ENCODE results near the gene OR4N2.
"Not testable (repeated sequence)": the region's sequence is repeated elsewhere in the genome, so short reads cannot be mapped to it uniquely, and the experiment has no call there.

OR4N2 gene

DNA sequence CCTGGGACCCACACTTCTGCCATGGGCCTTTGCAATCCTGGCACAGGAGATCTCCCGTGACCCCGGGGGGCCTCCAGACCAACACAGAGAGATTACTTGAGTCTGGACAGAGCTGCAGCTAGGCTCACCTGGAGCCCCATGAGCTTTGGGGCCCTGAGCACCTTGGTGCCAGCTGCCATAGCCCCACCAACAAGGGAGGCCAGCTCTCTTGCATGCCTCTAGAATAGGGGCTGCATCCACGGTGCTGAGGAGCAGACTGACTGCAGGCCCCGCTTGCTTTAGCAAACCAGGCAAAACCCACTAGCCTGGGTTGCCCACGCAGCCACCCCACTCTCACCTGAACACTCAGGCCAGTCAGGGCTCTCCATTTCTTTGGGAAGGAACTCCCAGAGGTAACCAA, 3.7 kb upstream of the OR4N2 start:
- Histone ChIP-seq H3K9me2 (replicated peaks; ENCODE audit: insufficient read depth, low read length) (no peaks in the 10 kb centered on the region), H3K36me3 (ENCODE audit: low read length) (no peaks in the 10 kb centered on the region), H3K9ac (ENCODE audit: low read length) (no peak overlapping the region), H3F3A (ENCODE audit: insufficient read depth) (no peaks in the 10 kb centered on the region), H3K79me2 (ENCODE audit: insufficient read depth, low read length) (no peaks in the 10 kb centered on the region), H4K20me1 (ENCODE audit: low read depth, low read length) (no peaks in the 10 kb centered on the region), H3K4me3 (ENCODE audit: insufficient read depth, low read length, poor library complexity, severe bottlenecking) (no peak overlapping the region), H3K9me3 (ENCODE audit: insufficient read depth, low read length) (no peaks in the 10 kb centered on the region), H2AFZ (ENCODE audit: low read depth, low read length, severe bottlenecking) (no peak overlapping the region), H3K4me2 (ENCODE audit: low read depth, low read length, poor library complexity, severe bottlenecking) (no peak overlapping the region), H3K27ac (ENCODE audit: low read depth, low read length) (no peak overlapping the region), H3K27me3 (ENCODE audit: low read length) (no peaks in the 10 kb centered on the region)
- no peak for TF ChIP-seq EZH2phosphoT487 (conservative IDR thresholded peaks at IDR 0.05; ENCODE audit: low read length)
- TF ChIP-seq, protein P1, sequence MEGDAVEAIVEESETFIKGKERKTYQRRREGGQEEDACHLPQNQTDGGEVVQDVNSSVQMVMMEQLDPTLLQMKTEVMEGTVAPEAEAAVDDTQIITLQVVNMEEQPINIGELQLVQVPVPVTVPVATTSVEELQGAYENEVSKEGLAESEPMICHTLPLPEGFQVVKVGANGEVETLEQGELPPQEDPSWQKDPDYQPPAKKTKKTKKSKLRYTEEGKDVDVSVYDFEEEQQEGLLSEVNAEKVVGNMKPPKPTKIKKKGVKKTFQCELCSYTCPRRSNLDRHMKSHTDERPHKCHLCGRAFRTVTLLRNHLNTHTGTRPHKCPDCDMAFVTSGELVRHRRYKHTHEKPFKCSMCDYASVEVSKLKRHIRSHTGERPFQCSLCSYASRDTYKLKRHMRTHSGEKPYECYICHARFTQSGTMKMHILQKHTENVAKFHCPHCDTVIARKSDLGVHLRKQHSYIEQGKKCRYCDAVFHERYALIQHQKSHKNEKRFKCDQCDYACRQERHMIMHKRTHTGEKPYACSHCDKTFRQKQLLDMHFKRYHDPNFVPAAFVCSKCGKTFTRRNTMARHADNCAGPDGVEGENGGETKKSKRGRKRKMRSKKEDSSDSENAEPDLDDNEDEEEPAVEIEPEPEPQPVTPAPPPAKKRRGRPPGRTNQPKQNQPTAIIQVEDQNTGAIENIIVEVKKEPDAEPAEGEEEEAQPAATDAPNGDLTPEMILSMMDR (IDR thresholded peaks at IDR 0.05; ENCODE audit: insufficient read depth, low read length, poor library complexity, severe bottlenecking) = no peak

DNA sequence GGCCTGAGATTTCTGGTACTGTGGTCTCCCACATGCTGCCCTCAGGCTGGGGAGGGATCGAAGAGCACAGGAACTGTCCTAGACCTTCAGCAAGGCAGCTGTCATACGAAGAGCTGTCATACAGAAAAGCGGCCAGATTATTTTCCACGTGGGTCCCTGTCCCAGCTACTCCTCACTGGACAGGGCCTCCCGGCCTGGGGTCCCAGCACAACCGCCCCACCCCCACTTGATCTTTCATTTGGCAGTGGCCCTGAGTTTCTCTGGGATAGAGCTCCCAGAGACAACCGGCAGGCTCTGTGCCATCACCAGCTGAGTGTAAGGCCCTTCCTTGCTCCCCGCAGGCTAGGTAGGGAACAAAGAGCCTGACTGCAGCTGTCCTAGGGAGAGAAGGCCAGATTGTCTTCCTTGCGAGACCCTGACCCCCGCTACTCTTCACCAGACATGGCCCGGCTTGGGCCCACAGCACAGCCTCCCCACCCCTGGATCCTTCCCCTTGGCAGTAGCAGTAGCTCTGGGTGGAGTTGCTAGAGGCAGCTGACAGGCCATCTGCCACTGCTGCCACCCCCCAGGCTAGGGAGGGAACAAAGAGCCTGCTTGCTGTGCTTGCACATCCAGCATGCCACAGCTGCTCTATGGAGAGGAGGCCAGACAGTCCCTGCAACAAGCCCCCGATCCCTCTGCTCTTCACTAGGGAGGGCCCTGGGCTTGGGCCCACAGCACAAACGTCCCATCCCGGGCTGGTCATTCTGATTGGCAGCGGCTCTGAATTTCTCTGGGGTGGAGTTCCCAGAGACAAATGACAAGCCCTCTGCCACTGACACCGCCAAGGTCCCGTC, 3.1 kb upstream of the OR4N2 start:
- H3K4me3 ChIP-seq (ENCODE audit: insufficient read depth, low read length, poor library complexity, severe bottlenecking) = no peak overlapping the region
- no peaks in the 10 kb centered on the region for H3K79me2 ChIP-seq (ENCODE audit: insufficient read depth, low read length)
- no peak overlapping the region for H3K27ac ChIP-seq (ENCODE audit: low read depth, low read length)
- H3K36me3 ChIP-seq (ENCODE audit: low read length) = no peaks in the 10 kb centered on the region
- H3K9ac ChIP-seq (ENCODE audit: low read length) = no peak overlapping the region
- no peaks in the 10 kb centered on the region for H3K9me3 ChIP-seq (ENCODE audit: insufficient read depth, low read length)
- H3K9me2 ChIP-seq (replicated peaks; ENCODE audit: insufficient read depth, low read length) = no peaks in the 10 kb centered on the region
- no peaks in the 10 kb centered on the region for H4K20me1 ChIP-seq (ENCODE audit: low read depth, low read length)
- no peak overlapping the region for H3K4me2 ChIP-seq (ENCODE audit: low read depth, low read length, poor library complexity, severe bottlenecking)
- no peak overlapping the region for H2AFZ ChIP-seq (ENCODE audit: low read depth, low read length, severe bottlenecking)
- H3K27me3 ChIP-seq (ENCODE audit: low read length) = no peaks in the 10 kb centered on the region
- no peaks in the 10 kb centered on the region for H3F3A ChIP-seq (ENCODE audit: insufficient read depth)
- TF ChIP-seq, protein P1 (IDR thresholded peaks at IDR 0.05; ENCODE audit: insufficient read depth, low read length, poor library complexity, severe bottlenecking) = no peak
- no peak for TF ChIP-seq EZH2phosphoT487 (conservative IDR thresholded peaks at IDR 0.05; ENCODE audit: low read length)

DNA sequence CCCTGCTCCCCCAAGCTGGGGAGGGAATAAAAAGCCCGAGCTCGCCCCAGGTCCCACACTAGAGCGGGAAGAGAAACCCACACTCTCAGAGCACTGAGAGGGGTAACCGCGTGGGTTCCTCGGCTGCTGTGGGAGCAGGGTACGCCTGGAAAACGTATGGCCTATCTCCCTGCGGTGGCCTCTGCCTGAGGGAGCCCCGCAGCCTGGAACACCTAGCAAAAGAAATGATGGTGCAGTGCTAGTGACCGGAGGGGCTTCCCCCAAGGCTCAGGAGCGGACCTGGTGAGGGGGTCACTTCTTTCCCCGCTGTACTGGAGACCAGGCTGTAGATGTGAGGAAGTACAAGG, 2.5 kb upstream of the OR4N2 start:
- Histone ChIP-seq H3K9ac (ENCODE audit: low read length) (no peak overlapping the region), H3F3A (ENCODE audit: insufficient read depth) (no peaks in the 10 kb centered on the region), H3K27me3 (ENCODE audit: low read length) (no peaks in the 10 kb centered on the region), H3K9me2 (replicated peaks; ENCODE audit: insufficient read depth, low read length) (no peaks in the 10 kb centered on the region), H2AFZ (ENCODE audit: low read depth, low read length, severe bottlenecking) (no peak overlapping the region), H4K20me1 (ENCODE audit: low read depth, low read length) (no peaks in the 10 kb centered on the region), H3K79me2 (ENCODE audit: insufficient read depth, low read length) (no peaks in the 10 kb centered on the region), H3K4me3 (ENCODE audit: insufficient read depth, low read length, poor library complexity, severe bottlenecking) (no peak overlapping the region), H3K4me2 (ENCODE audit: low read depth, low read length, poor library complexity, severe bottlenecking) (no peak overlapping the region), H3K9me3 (ENCODE audit: insufficient read depth, low read length) (no peaks in the 10 kb centered on the region), H3K36me3 (ENCODE audit: low read length) (no peaks in the 10 kb centered on the region), H3K27ac (ENCODE audit: low read depth, low read length) (no peak overlapping the region)
- no peak for TF ChIP-seq EZH2phosphoT487 (conservative IDR thresholded peaks at IDR 0.05; ENCODE audit: low read length)
- TF ChIP-seq, protein P1 (IDR thresholded peaks at IDR 0.05; ENCODE audit: insufficient read depth, low read length, poor library complexity, severe bottlenecking) = no peak

DNA sequence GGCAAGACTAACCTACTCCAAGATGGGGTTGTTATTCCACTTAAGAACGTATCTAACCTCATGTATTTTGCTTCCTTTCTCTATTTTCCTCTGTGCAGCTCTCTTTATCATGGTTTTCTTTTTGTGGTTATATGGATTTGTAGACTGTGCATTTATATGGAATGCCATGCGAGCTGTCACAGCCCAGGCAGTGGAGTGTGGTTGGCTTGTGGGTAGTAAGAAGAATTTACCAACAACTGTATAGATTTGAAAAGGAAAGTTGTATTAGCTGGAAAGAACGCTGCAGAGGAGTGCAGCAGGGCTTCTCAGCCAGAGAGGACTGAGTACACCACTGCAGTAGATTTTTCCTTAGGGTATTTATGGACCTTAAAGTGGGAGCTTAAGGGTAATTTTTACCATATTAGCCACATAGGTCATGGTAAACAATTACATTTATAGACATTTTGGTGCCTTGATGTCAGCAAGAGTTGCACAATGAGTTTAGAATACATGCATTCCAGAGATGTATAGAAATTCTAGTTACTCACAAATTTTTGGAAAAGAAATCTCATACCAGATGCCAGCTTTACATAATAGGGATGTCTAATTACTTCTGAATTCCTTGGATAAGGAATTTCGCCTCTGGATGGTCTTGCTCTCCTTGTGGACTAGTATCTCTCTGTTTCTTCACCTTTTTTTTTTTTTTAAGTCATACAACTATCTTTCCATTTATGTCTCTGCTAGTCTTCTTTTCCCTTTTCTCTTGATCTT, 9.8 kb downstream of the OR4N2 start:
- not testable (repeated sequence) for H2AFZ ChIP-seq (ENCODE audit: low read depth, low read length, severe bottlenecking); H3K27me3 ChIP-seq (ENCODE audit: low read length); H3K4me3 ChIP-seq (ENCODE audit: insufficient read depth, low read length, poor library complexity, severe bottlenecking); H3K27ac ChIP-seq (ENCODE audit: low read depth, low read length); H3K36me3 ChIP-seq (ENCODE audit: low read length); H3K4me2 ChIP-seq (ENCODE audit: low read depth, low read length, poor library complexity, severe bottlenecking); H4K20me1 ChIP-seq (ENCODE audit: low read depth, low read length); H3K9me3 ChIP-seq (ENCODE audit: insufficient read depth, low read length); H3F3A ChIP-seq (ENCODE audit: insufficient read depth); H3K79me2 ChIP-seq (ENCODE audit: insufficient read depth, low read length); H3K9ac ChIP-seq (ENCODE audit: low read length); H3K9me2 ChIP-seq (replicated peaks; ENCODE audit: insufficient read depth, low read length)

DNA sequence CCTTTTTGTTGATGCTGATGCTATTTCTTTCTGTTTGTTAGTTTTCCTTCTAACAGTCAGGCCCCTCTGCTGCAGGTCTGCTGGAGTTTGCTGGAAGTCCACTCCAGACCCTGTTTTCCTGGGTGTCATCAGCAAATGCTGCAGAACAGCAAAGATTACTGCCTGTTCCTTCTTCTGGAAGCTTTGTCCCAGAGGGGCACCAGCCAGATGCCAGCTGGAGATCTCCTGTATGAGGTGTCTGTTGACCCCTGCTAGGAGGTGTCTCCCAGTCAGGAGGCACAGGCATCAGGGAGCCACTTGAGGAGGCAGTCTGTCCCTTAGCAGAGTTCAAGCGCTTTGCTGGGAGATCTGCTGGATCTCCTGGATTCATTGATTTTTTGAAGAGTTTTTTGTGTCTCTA, 16.3 kb downstream of the OR4N2 start:
- H3K9me2 ChIP-seq (replicated peaks; ENCODE audit: insufficient read depth, low read length); H3K4me3 ChIP-seq (ENCODE audit: insufficient read depth, low read length, poor library complexity, severe bottlenecking); H3K9ac ChIP-seq (ENCODE audit: low read length); H3K27me3 ChIP-seq (ENCODE audit: low read length); H3K27ac ChIP-seq (ENCODE audit: low read depth, low read length); H3F3A ChIP-seq (ENCODE audit: insufficient read depth); H4K20me1 ChIP-seq (ENCODE audit: low read depth, low read length); H2AFZ ChIP-seq (ENCODE audit: low read depth, low read length, severe bottlenecking); H3K79me2 ChIP-seq (ENCODE audit: insufficient read depth, low read length); H3K4me2 ChIP-seq (ENCODE audit: low read depth, low read length, poor library complexity, severe bottlenecking); H3K36me3 ChIP-seq (ENCODE audit: low read length); H3K9me3 ChIP-seq (ENCODE audit: insufficient read depth, low read length): not testable (repeated sequence)
